IPS-20b (cell line): ENCODE data around the gene GAS2L2.
"Not testable (repeated sequence)": the region's sequence is repeated elsewhere in the genome, so short reads cannot be mapped to it uniquely, and the experiment has no call there.

Source experiments
- H3K27ac ChIP-seq: one replicate; pipeline ENCODE4 v1.5.1; 2013; ENCODE audit warnings: low read length
- H3K27me3 ChIP-seq: 2 replicates; pipeline ENCODE4 v1.6.1; 2013; ENCODE audit warnings: mild to moderate bottlenecking, low read length, inconsistent platforms; ENCODE audit not compliant: insufficient read depth
- H3K36me3 ChIP-seq: 2 replicates; pipeline ENCODE4 v1.6.1; 2013; ENCODE audit warnings: low read depth, mild to moderate bottlenecking, inconsistent platforms, low read length, moderate library complexity; ENCODE audit not compliant: insufficient read depth
- H3K4me1 ChIP-seq: 2 replicates; pipeline ENCODE4 v1.6.1; 2013; ENCODE audit warnings: mild to moderate bottlenecking, control low read depth, inconsistent platforms, low read length, moderate library complexity; ENCODE audit not compliant: insufficient read depth
- H3K4me3 ChIP-seq: 2 replicates; pipeline ENCODE4 v1.5.1; 2013; ENCODE audit warnings: mild to moderate bottlenecking, low read length, inconsistent platforms
- H3K9ac ChIP-seq: 2 replicates; pipeline ENCODE4 v1.6.1; 2013; ENCODE audit warnings: low read depth, mild to moderate bottlenecking, inconsistent platforms, low read length, moderate library complexity
- H3K9me3 ChIP-seq: 2 replicates; pipeline ENCODE4 v1.6.1; 2013; ENCODE audit warnings: mild to moderate bottlenecking, low read depth, low read length, inconsistent platforms; ENCODE audit not compliant: insufficient read depth

GAS2L2 gene

DNA sequence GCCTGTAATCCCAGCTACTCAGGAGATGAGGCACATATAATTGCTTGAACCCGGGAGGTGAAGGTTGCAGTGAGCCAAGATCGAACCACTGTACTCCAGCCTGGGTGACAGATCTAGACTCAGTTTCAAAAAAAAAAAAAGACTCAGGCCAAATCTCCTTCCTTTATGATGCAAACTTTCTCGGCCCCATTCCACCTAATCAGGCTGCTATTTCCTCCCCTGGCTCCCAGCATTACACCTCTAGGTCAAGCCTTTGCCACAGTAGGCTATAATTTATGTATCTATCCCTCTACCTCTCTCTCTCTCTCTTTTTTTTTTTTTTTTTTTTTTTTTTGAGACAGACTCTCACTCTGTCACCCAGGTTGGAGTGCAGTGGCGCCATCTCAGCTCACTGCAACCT, 1.5 kb downstream of the GAS2L2 start:
- H3K36me3 ChIP-seq, result not testable (repeated sequence)

DNA sequence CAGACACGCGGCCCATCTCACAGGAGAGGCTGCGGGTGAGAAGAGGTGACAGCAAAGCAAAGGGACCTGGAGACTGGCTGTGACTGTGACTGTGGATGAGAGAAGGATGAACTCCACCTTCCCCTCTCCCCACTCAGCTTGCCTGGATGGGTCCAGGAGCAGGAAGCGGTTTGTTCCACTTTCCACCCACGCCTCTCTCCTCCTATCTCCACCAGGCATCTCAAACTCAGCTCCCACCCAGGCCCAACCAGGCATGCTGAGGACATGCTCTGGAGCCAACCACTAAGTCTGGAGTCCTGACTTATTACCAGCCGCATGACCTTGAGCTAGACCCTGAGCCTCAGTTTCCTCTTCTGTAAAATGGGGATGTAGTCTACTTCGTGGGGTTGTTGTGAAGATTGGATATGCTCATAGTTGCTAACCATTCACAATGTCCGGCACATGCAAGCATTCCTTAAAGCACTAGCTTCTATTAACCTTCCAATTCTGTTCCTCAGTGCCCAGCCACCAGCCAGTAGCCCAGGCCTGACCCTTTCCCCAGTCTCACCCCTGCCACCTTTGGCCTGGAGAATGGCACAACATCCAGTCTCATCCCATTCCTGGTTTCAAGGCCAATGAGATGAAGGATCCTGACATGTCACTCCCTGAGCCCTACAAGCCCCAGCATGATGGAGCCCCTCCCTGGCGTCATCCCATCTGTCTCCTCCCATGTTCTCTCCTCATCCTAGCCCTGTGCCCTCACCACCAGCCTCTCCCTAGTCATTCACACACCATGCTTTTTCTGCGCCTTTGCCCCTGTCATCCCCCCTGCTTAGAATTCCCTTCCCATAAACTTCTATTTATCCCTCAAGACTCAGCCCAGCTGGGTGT, 2.3 kb downstream of the GAS2L2 start:
- no peaks in the 10 kb centered on the region for H3K36me3 ChIP-seq
- H3K27me3 ChIP-seq, result peaks cover 31% of the 10 kb centered on the region
- H3K9ac ChIP-seq, result peak overlapping the region; percentile 33; the same call in 1 of the 2 replicates
- peak overlapping the region; percentile 56; the same call in 1 of the 2 replicates for H3K4me3 ChIP-seq
- no peaks in the 10 kb centered on the region for H3K4me1 ChIP-seq
- H3K27ac ChIP-seq, result no peak overlapping the region
- no peaks in the 10 kb centered on the region for H3K9me3 ChIP-seq

More for the DNA sequence above, 1.5 kb downstream of the GAS2L2 start:
- peaks cover 31% of the 10 kb centered on the region for H3K27me3 ChIP-seq
- not testable (repeated sequence) for H3K9ac ChIP-seq, H3K27ac ChIP-seq, H3K4me1 ChIP-seq, H3K9me3 ChIP-seq, H3K4me3 ChIP-seq

DNA sequence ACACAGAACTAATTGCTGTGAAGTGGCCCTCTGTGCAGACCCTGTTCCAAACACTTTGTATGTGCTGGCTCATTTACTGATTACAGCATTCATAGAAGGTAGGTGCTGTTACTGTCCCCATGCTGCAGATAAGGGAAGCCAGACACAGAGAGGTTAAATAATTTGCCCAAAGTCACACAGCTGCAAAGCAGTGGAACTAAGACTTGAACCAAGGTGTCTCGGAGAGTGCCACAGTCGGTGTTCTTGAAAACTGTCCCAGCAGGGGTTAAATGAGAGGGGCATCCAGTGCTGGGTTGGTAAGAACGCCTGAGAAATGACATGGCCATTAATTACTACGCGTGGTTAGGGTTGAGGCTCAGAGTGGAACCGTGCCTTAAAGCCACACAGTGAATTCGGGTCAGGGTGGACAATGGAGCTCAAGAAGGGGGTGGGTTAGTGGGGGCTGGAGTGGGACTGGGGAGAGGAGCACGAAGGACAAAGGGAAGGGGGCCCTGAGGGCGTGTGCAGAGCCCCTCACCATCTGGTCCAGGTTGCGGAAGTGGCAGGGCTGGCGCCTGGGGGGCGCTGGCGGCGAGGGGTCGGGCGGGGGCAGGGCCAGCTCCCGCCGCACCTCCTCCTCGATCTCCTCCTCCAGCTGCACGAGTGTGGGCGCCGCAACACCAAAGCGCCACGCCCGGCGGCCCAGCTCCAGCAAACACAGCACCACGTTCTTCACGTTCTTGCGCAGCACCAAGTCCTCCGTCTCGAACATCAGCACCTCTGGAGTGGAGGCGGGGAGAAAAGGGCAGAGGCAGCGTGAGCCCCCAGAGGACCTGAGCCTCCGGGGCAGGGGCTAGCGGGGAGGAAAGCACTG, 3.3 kb downstream of the GAS2L2 start:
- H3K4me3 ChIP-seq, result peak overlapping the region; percentile 56; the same call in 1 of the 2 replicates
- no peaks in the 10 kb centered on the region for H3K4me1 ChIP-seq
- H3K36me3 ChIP-seq, result no peaks in the 10 kb centered on the region
- H3K9ac ChIP-seq, result peak overlapping the region; percentile 33; the same call in 1 of the 2 replicates
- H3K9me3 ChIP-seq, result no peaks in the 10 kb centered on the region
- no peak overlapping the region for H3K27ac ChIP-seq
- H3K27me3 ChIP-seq, result peaks cover 31% of the 10 kb centered on the region

DNA sequence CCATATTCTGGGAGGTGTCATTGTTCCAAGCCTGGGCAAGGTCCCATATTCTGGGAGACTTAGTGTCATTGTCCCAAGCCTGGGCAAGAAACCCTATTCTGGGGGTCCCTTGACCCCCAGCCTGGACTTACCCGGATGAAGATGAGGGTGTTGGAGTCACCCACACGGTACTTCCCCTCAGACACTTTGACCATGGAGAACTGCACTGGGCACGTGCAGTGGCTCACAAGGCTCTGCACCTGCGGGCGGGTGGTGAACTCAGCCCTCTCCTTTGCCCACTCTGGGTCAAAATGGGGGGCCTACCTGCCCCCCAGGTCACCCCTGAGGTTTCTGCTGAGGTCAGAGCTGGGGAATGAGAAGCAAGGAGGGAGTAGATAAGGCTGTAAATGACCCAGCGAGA, 4.1 kb downstream of the GAS2L2 start:
- Histone ChIP-seq H3K36me3 (no peaks in the 10 kb centered on the region), H3K9ac (no peak overlapping the region), H3K27ac (no peak overlapping the region), H3K9me3 (no peaks in the 10 kb centered on the region), H3K4me1 (no peaks in the 10 kb centered on the region), H3K4me3 (no peak overlapping the region), H3K27me3 (peaks cover 31% of the 10 kb centered on the region)

DNA sequence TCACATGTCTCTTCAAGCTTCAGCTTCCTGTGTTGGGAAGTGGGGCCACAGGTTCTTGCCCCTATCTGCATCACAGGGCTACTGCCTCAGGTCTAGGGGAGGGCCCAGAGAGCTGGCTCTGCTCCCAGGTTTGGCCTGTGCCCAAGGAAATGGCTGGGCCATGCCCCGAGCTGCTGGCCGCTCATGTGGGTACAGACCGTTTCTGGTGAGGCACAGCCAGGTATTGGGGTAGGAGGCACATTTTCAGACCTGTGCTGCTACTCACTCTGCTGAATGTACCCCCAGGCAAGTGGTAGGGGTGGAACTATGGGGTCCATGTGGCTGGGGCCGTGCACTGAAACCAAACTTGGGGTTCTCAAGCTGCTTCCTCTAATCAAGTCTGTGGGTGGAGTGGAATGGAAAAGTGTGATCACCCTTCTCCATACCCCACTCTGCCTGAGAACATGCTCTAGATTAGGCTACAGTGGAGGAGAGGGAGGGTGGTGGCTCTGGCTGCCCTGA, 4.6 kb downstream of the GAS2L2 start:
- no peaks in the 10 kb centered on the region for H3K36me3 ChIP-seq
- H3K9me3 ChIP-seq, result no peaks in the 10 kb centered on the region
- H3K4me1 ChIP-seq, result no peaks in the 10 kb centered on the region
- H3K27ac ChIP-seq, result no peak overlapping the region
- H3K27me3 ChIP-seq, result peaks cover 37% of the 10 kb centered on the region
- H3K4me3 ChIP-seq, result no peak overlapping the region
- no peak overlapping the region for H3K9ac ChIP-seq

DNA sequence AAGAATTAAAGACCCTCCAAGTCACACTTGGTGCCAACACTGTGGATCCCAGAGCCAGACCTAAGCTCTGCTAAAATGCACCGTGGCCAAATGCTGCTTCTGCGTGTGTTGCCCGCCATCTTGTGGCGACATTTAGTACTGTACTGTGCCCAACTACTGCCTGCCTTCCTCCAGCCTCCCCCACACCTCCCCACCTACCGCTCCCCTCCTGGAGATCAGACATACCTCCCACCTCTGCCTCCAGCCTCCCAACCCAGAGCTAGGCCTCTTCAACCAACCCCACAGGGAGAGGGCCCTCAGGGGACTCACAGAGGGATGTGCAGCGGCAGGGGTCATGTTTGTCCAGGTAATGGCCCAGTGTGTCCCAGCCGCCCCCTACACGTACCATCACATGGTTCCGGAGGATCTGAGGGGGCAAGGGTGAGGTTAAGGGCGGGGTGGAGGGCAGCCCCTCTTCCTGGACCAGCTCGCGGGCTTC, 5.5 kb downstream of the GAS2L2 start:
- Histone ChIP-seq H3K4me1 (no peaks in the 10 kb centered on the region), H3K9ac (no peak overlapping the region), H3K27ac (no peak overlapping the region), H3K36me3 (no peaks in the 10 kb centered on the region), H3K9me3 (no peaks in the 10 kb centered on the region), H3K27me3 (peaks cover 45% of the 10 kb centered on the region), H3K4me3 (no peak overlapping the region)

DNA sequence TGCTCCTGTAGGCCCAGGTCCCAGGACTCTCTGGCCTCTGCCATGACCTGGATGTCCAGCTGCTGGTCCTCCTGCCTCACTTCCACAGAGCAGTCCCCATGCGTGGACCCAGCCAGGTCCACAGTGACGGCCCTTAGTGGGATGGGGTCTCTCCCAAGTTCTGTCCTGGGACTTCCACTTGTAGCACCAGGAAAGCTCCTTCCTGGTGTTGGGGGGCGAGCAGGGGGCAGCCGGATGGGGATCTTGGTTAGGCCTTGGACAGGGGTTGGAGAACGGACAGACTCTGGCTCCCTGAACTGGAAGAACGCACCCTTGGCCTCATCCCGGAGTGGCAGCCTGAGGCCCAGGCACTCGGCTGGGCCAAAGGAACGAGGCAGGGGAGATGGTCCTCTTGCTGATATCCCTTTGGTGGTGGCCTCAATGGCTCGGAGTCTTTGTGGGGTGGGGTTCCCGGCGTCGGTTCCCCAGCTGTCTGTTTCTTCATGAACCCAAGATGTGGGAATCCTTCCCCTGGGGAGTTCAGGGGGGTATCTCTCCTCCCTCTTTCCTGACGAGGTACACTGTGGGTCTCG, 7.2 kb downstream of the GAS2L2 start:
- H3K9me3 ChIP-seq, result peaks cover 2% of the 10 kb centered on the region; the same call in 1 of the 2 replicates
- H3K9ac ChIP-seq, result no peak overlapping the region
- H3K36me3 ChIP-seq, result no peaks in the 10 kb centered on the region
- H3K4me1 ChIP-seq, result no peaks in the 10 kb centered on the region
- no peak overlapping the region for H3K27ac ChIP-seq
- H3K4me3 ChIP-seq, result no peak overlapping the region
- peaks cover 59% of the 10 kb centered on the region for H3K27me3 ChIP-seq

DNA sequence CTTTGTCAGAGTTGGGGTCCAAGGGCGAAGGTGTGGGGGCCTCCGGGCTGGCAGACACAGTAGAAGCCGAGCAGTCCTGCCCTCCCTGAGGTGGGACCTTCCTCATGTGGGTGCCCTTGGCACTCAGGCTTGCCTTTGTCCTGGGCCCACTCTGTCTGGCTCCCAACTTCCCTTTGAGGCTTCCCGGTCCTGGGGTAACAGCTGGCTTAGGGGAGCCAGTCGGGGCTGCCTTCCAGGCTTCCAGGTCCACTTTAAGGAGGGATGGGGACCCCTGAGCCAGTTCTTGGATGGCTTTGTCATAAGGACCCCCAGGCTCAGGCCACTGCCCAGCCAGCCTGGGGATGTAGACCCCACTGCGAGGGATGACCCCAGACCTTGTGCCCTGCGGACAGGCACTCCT, 7.8 kb downstream of the GAS2L2 start:
- Histone ChIP-seq H3K4me3 (no peak overlapping the region), H3K36me3 (no peaks in the 10 kb centered on the region), H3K27me3 (peaks cover 59% of the 10 kb centered on the region), H3K27ac (no peak overlapping the region), H3K9ac (no peak overlapping the region), H3K4me1 (no peaks in the 10 kb centered on the region), H3K9me3 (peaks cover 8% of the 10 kb centered on the region; the same call in 1 of the 2 replicates)

DNA sequence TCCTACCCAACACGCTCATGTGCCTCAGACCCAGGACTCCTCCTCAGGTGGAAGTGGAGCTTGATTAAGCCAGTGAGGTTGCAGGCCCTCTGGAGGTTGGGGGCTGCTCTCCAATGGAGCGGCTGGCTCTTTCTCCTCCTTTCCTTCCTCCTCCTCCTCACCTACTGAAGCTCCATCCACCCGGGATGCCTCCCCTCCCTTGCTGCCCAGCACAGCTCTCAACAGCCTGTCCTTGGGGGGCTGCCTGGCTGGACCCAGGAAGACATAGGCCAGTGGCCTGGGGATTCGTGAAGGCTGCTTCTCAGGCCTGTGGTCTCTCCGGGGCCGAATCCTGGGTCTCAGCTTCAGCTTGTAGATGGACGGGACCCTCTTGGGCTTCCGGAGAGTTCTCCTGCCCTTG, 8.2 kb downstream of the GAS2L2 start:
- no peak overlapping the region for H3K9ac ChIP-seq
- H3K36me3 ChIP-seq, result no peaks in the 10 kb centered on the region
- H3K27ac ChIP-seq, result no peak overlapping the region
- H3K4me3 ChIP-seq, result no peak overlapping the region
- peaks cover 59% of the 10 kb centered on the region for H3K27me3 ChIP-seq
- H3K4me1 ChIP-seq, result no peaks in the 10 kb centered on the region
- peaks cover 8% of the 10 kb centered on the region; the same call in 1 of the 2 replicates for H3K9me3 ChIP-seq

DNA sequence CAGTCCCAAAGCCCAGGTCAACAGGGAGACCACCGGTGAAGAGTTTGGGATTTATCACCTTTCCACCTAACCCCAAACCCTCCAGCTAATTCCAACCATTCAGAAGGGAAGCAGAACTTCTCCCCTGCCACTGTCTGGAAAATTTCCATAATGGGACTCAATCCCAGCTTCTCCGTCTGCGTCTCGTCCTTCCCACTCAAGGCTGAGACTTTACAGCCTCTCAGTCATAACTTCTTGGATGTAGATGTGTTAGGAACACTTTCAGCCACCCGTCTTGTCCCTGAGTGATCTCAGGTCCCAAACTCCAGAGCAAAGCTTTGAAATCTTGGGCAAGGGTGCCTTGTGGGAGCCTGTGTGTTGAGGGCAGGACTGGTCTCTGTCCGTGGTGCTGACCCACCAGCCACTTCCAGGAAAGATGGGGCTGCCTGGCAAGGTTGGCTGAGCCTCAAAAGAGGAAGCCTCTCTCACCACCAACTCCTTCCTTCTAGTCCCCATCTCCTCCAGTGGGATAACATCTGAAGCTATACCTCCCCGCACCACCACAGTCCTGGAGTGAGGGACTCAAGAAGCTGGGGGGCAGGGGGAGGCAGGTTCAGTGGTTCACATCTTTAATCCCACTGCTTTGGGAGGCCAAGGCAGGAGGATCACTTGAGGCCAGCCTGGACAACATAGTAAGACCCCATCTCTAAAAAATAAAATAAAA, 9.3 kb downstream of the GAS2L2 start:
- Histone ChIP-seq H3K4me1 (no peaks in the 10 kb centered on the region), H3K27ac (no peak overlapping the region), H3K4me3 (no peak overlapping the region), H3K9ac (no peak overlapping the region), H3K27me3 (peaks cover 59% of the 10 kb centered on the region), H3K36me3 (no peaks in the 10 kb centered on the region), H3K9me3 (peaks cover 8% of the 10 kb centered on the region; the same call in 1 of the 2 replicates)
